ENCODE results near the gene MCAM. TPM values are rescaled to one million over a fixed set of nuclear protein-coding genes. Genes with fewer than 3 reads are reported as not detected.

The MCAM gene
- total RNA-seq, 1 donor from 2014 or later: 10.3 TPM

GRCh38 chr11:119340335-119341221 lies 23.6 kb upstream of the MCAM start, which contains the start of gene C1QTNF5:
Gene C1QTNF5, minus strand, starts transcription at chr11:119340883. Its CDS starts 486 bp downstream, at chr11:119340397.
- Mint-ChIP-seq H3K9me3 (no peaks in the 10 kb centered on the region), H3K27me3 (peaks cover 46% of the 10 kb centered on the region), H3K4me1 (ENCODE audit: unreplicated experiment) (peaks cover 30% of the 10 kb centered on the region), H3K27ac (no peak within 1 kb of the TSS), H3K36me3 (no peaks in the 10 kb centered on the region), H3K4me3 (peak within 1 kb of the TSS; percentile 73)
- no peak for TF ChIP-seq CTCF (conservative IDR thresholded peaks at IDR 0.05)
- DNase-seq (ENCODE audit: extremely low spot score, unreplicated experiment): no peak

DNA sequence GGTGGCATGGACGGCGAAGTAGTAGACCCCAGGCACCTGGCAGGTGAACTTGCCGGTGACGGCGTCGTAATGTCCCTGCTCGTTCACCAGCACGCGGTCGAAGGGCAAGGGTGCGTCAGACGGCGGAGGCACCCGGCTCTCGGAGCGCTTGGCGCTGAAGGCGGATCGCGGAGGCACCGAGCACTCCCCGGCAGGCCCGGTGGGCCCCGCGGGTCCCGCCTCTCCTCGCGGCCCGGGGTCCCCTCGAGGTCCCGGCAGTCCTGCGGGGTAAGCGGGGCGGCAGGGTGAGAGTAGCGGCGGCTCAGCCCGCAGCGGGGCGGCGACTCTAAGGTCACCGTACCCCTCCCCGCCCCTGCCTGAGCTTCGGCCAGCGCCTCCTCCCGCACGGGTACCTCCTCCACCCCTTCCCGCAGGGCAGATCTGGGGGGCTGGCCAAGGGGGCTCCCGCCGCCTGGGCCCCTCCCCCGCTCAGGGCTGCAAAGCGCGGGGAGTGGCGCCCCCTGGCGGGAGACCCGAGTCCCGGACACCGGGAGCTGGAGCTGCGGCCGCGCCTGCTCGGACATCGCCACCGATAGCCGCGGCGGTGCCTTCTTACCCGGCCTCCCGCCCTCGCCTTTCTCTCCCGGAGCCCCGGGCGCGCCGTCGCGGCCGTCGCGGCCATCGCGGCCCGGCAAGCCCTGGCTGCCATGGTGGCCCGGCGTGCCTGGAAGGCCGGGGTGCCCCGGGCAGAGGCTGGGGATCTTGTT lies 22.8 kb upstream of the MCAM start:
- H3K9me3 Mint-ChIP-seq: no peaks in the 10 kb centered on the region
- H3K27me3 Mint-ChIP-seq: peaks cover 41% of the 10 kb centered on the region
- no peaks in the 10 kb centered on the region for H3K36me3 Mint-ChIP-seq
- H3K4me3 Mint-ChIP-seq: peak overlapping the region; percentile 85
- no peak overlapping the region for H3K27ac Mint-ChIP-seq
- DNase-seq (ENCODE audit: extremely low spot score, unreplicated experiment): peak; percentile 86
- H3K4me1 Mint-ChIP-seq (ENCODE audit: unreplicated experiment): peaks cover 30% of the 10 kb centered on the region
- TF ChIP-seq CTCF (conservative IDR thresholded peaks at IDR 0.05): peak; percentile 99

DNA sequence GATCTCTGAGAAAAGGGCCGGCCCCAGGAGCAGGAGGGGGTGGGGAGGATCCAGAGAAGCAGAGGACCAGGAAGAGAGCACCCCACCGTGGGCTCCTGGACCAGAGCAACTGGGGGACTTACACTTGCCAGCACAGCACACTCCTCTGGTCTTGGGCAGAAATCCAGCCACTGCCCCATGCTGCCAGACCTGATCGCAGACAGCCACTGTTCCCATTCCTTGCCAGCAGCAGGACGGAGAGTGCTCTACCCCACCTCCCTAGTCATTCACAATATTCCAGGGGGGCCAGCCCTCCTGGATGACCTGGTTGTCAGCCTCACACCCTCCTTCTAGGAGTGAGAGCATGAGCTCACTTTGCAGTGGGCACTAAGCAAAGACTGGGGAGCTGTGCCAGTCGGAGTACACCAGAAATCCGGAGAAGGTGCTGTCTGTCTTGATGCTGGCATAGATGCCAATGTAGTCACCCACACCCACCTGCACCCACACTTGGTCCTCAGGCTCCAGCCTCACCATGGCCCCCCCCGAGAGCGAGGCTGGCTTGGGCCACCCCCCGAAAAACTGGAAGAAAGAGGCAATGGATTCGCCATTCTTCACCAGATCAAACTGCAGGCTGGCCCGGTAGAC lies 22.1 kb upstream of the MCAM start:
- Mint-ChIP-seq H3K36me3 (no peaks in the 10 kb centered on the region), H3K4me1 (ENCODE audit: unreplicated experiment) (peaks cover 33% of the 10 kb centered on the region), H3K27ac (no peak overlapping the region), H3K27me3 (peaks cover 36% of the 10 kb centered on the region), H3K9me3 (no peaks in the 10 kb centered on the region), H3K4me3 (peak overlapping the region; percentile 85)
- TF ChIP-seq CTCF (conservative IDR thresholded peaks at IDR 0.05): no peak
- no peak for DNase-seq (ENCODE audit: extremely low spot score, unreplicated experiment)

DNA sequence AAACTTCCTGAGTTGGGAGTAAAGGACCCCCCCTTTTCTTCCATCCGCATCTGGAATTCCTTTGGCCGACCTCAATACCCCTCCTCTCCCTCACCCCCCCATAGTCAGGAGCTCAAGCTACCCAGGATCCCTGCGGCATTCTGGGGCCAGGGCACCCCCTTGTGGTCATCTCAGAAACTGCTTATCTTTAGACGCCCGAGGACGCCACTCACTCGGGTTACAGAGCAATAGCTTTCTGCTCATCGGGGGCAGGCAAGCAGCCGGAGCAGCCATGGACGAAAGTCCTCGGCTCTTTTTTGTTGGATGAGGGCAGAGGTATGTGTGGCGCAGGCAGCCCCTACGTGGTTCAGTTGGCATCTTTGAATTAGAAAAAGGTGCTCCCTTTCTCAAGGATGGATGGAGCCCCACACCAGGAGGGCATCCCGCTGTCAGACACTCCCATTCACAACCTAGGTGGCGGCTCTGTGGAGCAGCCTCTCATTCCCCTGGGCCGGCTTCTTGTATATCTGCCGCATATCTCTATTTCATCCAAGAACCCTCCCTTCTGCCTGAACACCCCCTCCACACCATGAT lies 21.5 kb upstream of the MCAM start:
- peak; percentile 87 for TF ChIP-seq CTCF (conservative IDR thresholded peaks at IDR 0.05)
- DNase-seq (ENCODE audit: extremely low spot score, unreplicated experiment): peak; percentile 85
- Mint-ChIP-seq H3K27me3 (peaks cover 30% of the 10 kb centered on the region), H3K36me3 (no peaks in the 10 kb centered on the region), H3K9me3 (no peaks in the 10 kb centered on the region), H3K4me3 (peak overlapping the region; percentile 85), H3K4me1 (ENCODE audit: unreplicated experiment) (peaks cover 38% of the 10 kb centered on the region), H3K27ac (peak overlapping the region; percentile 36)

DNA sequence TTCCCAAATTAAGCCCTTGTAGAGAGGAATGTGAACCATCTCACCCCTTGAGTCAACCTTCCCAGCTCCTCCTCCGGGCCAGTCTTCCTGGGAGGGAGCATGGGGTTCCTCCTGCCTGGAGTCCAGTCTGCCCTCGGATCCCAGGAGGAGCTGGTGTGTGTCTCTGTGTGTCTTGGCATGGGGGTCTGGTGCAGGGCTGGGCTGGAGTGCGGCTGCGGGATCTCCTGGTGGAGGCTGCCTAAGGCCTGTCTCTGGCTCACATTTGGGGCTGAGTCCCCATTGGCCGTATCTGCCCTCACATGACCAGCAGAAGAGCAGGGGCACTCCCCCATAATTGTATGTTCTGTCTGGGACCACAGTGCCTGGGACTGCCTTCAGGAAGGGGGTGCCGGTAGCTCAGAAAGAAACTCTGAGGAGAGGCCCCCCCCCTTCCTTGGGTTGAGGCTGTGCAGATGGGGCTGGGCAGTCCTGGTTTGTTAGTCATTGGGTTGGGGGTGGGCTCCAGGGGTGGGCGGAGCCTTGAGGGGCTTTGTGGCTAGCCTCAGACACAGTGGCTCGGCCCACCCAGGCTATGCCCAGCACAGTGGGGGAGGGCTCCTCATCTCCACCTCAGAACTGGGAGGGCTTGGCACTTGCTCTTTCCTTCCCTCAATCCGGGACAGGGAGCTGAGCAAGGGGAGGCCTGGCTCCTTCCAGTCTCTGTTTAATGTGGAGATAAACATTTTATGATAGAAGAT lies 20.8 kb upstream of the MCAM start:
- no peak for TF ChIP-seq CTCF (conservative IDR thresholded peaks at IDR 0.05)
- Mint-ChIP-seq H3K27me3 (peaks cover 23% of the 10 kb centered on the region), H3K4me1 (ENCODE audit: unreplicated experiment) (peaks cover 44% of the 10 kb centered on the region), H3K36me3 (no peaks in the 10 kb centered on the region), H3K9me3 (no peaks in the 10 kb centered on the region), H3K27ac (peak overlapping the region; percentile 13), H3K4me3 (peak overlapping the region; percentile 85)
- DNase-seq (ENCODE audit: extremely low spot score, unreplicated experiment): no peak

Measured in type B pancreatic cell (in vitro differentiated cells).